ENCODE measurements around the gene SASH3. TPM values are rescaled to one million over a fixed set of nuclear protein-coding genes. Genes with fewer than 3 reads are reported as not detected.

The SASH3 gene
- total and polyA plus RNA-seq, 2 donors (not counting 1 experiment from before 2014, with no cell fraction given) = 224 to 240 TPM

GRCh38 chrX:129785160-129785947 lies 5.6 kb downstream of the SASH3 start:
- no peaks in the 10 kb centered on the region for H3K27me3 ChIP-seq (replicated peaks in 1 of 4; ENCODE audit: control extremely low read depth in 1 of 4, control insufficient read depth in 3 of 4, insufficient read depth in 4 of 4, low read length in 3 of 4)
- no peak for ATAC-seq (ENCODE audit: low read depth)
- Mint-ChIP-seq H3K4me1 (peaks cover 59% of the 10 kb centered on the region), H3K9me3 (ENCODE audit: insufficient read depth) (no peaks in the 10 kb centered on the region), H3K27me3 (no peaks in the 10 kb centered on the region), H3K27ac (peak overlapping the region; percentile 95), H3K4me3 (peak overlapping the region; percentile 85)
- H3K9ac ChIP-seq (ENCODE audit: low read length) = peak overlapping the region; percentile 52
- H3K4me1 ChIP-seq (ENCODE audit: control insufficient read depth in 2 of 2, insufficient read depth in 2 of 2, low read length in 2 of 2) = peaks cover 60 to 67% of the 10 kb centered on the region in 2 donors
- TF ChIP-seq CTCF (IDR thresholded peaks at IDR 0.05) = no peak
- TF ChIP-seq EZH2 (IDR thresholded peaks at IDR 0.05; ENCODE audit: borderline replicate concordance, insufficient read depth, low read depth, low read length, poor library complexity, severe bottlenecking) = no peak
- peak; percentile 21 for DNase-seq
- intact Hi-C loops (cut with micrococcal nuclease) = no loop called here
- peak overlapping the region; percentile 41 to 66 for H3K27ac ChIP-seq (ENCODE audit: low read length in 2 of 2)
- 20% methylated on average over 1 of the region's 11 CpGs for WGBS (ENCODE audit: insufficient coverage)
- H3K79me2 ChIP-seq (ENCODE audit: control insufficient read depth, insufficient read depth, low read length) = peaks cover 82% of the 10 kb centered on the region
- CTCF ChIA-PET = interaction anchor here (4.1 to 4.5 kb wide), 2 partner anchors 13 to 29 kb away, joined by 24 to 32 read pairs; no protein-coding TSS in a partner anchor
- H3K9me3 ChIP-seq (ENCODE audit: control extremely low read depth in 1 of 3, control insufficient read depth in 2 of 3, insufficient read depth in 1 of 3, low read length in 2 of 3) = no peaks in the 10 kb centered on the region
- H3K36me3 ChIP-seq (replicated peaks in 1 of 2; ENCODE audit: control extremely low read depth in 1 of 2, control insufficient read depth in 1 of 2, extremely low read depth in 1 of 2, insufficient read depth in 2 of 2, low read length in 1 of 2) = peaks cover 0 to 61% of the 10 kb centered on the region in 2 experiments
- H3K4me2 ChIP-seq (replicated peaks; ENCODE audit: low read depth, low read length, poor library complexity, severe bottlenecking) = peak overlapping the region; percentile 75
- POLR2A ChIA-PET = interaction anchor here (0.6 to 1.1 kb wide), 3 partner anchors 11 to 26 kb away, joined by 3 to 4 read pairs (median 3); no protein-coding TSS in a partner anchor
- peak overlapping the region in 4 of 5 experiments; percentile 8 to 46 (median 24) for H3K4me3 ChIP-seq (ENCODE audit: control extremely low read depth in 1 of 5, extremely low read depth in 1 of 5, insufficient read depth in 1 of 5, low read depth in 2 of 5, low read length in 4 of 5)
- peaks cover 82% of the 10 kb centered on the region for H4K20me1 ChIP-seq (ENCODE audit: control insufficient read depth, insufficient read depth, low read length, poor library complexity, severe bottlenecking)
- H2AFZ ChIP-seq (ENCODE audit: insufficient read depth, low read depth, low read length, poor library complexity, severe bottlenecking) = no peak overlapping the region
